HCT116 (cell line): ENCODE measurements around the gene RBM19. TPM values are rescaled to one million over a fixed set of nuclear protein-coding genes. Genes with fewer than 3 reads are reported as not detected.
"Not testable (repeated sequence)": the region's sequence is repeated elsewhere in the genome, so short reads cannot be mapped to it uniquely, and the experiment has no call there.

ENCODE experiments used
- ATAC-seq: fragments of 200-7000 bp; cut with Tn5 transposase; 2 replicates; pipeline ENCODE4 v1.9.1; 2020; ENCODE audit warnings: mild to moderate bottlenecking, moderate library complexity
- BruUV-seq: library from RNA; stranded (reverse); fragments of 400-500 nt; replicated peaks from 2 replicates; lab custom pipeline; 2021; lab: Mats Ljungman, UMichigan
- CTCF ChIA-PET: fragments of 300-600 bp; sonication (Branson Sonifier 250); formaldehyde crosslinking; loops from one replicate; lab custom pipeline; 2021; ENCODE audit warnings: antibody characterized with exemption; lab: Charles Lee
- POLR2A ChIA-PET: fragments of 300-600, 350-600 bp; sonication (Branson Sonifier 250); formaldehyde crosslinking; loops from one replicate; lab custom pipeline; 2021; ENCODE audit warnings: antibody characterized with exemption; lab: Charles Lee
- RAD21 ChIA-PET, 2 experiments: fragments of 300-600 bp; sonication (Branson Sonifier 250); formaldehyde crosslinking; loops; one replicate each; lab custom pipeline; 2023; ENCODE audit warnings: low total read pairs in 2 of 2; ENCODE audit not compliant: uncharacterized antibody in 2 of 2, unreplicated experiment in 2 of 2, low non-redundant PET in 1 of 2; lab: Charles Lee
- DNase-seq: peaks from one replicate; pipeline ENCODE4 v3.0.0-alpha.2; 2010; ENCODE audit warnings: low read depth, low spot score
- H2AFZ ChIP-seq: fragments of 200-600 bp; shearing (Covaris generic), sonication (generic); 2 replicates; pipeline ENCODE4 v1.6.1; 2017; ENCODE audit warnings: low read depth, mixed run types, mixed read lengths, antibody characterized with exemption, low read length; ENCODE audit not compliant: poor library complexity, severe bottlenecking
- H3K27ac ChIP-seq: 2 replicates; pipeline ENCODE4 v1.5.1; 2012; ENCODE audit warnings: low read depth, low read length
- H3K27me3 ChIP-seq: fragments of 200-600 bp; sonication (generic); 2 replicates; pipeline ENCODE4 v1.6.1; 2016; ENCODE audit warnings: mixed run types, low read length, mixed read lengths; ENCODE audit not compliant: insufficient read depth
- H3K36me3 ChIP-seq, 2 experiments: fragments of 200-500 bp in 1 of 2; fragments of 200-600 bp in 1 of 2; sonication (Bioruptor generic) in 1 of 2; sonication (generic) in 1 of 2; 2 replicates each; pipeline versions ENCODE4 v1.5.1 to v1.6.1; 2014 to 2016; ENCODE audit warnings: low read length in 2 of 2, inconsistent platforms in 1 of 2, mixed read lengths in 1 of 2, mixed run types in 1 of 2; ENCODE audit not compliant: insufficient read depth in 2 of 2, control insufficient read depth in 1 of 2
- H3K4me1 ChIP-seq, 2 experiments: fragments of 200-600 bp in 1 of 2; sonication (generic) in 1 of 2; 2 replicates each; pipeline versions ENCODE4 v1.5.1 to v1.6.1; 2012 to 2017; ENCODE audit warnings: low read length in 2 of 2, inconsistent platforms in 1 of 2, mild to moderate bottlenecking in 1 of 2, mixed read lengths in 1 of 2, mixed run types in 1 of 2, moderate library complexity in 1 of 2; ENCODE audit not compliant: insufficient read depth in 2 of 2, control insufficient read depth in 1 of 2
- H3K4me2 ChIP-seq: fragments of 200-600 bp; sonication (generic); 2 replicates; pipeline ENCODE4 v1.6.1; 2017; ENCODE audit warnings: mixed run types, low read length, mixed read lengths
- H3K4me3 ChIP-seq, 2 experiments: fragments of 200-600 bp in 1 of 2; sonication (generic) in 1 of 2; replicated peaks in 1 of 2; 2 replicates each; pipeline ENCODE4 v1.5.1; 2011 to 2016; ENCODE audit warnings: low read length in 2 of 2, control low read depth in 1 of 2, low read depth in 1 of 2, mild to moderate bottlenecking in 1 of 2, mixed read lengths in 1 of 2, mixed run types in 1 of 2
- H3K79me2 ChIP-seq: fragments of 200-600 bp; sonication (generic); 2 replicates; pipeline ENCODE4 v1.6.1; 2017; ENCODE audit warnings: mild to moderate bottlenecking, mixed run types, low read length, moderate library complexity, mixed read lengths; ENCODE audit not compliant: insufficient read depth
- H3K9ac ChIP-seq: fragments of 200-600 bp; sonication (generic); 2 replicates; pipeline ENCODE4 v1.6.1; 2016; ENCODE audit warnings: low read length, mixed read lengths
- H3K9me2 ChIP-seq: fragments of 200-600 bp; sonication (generic), shearing (Covaris generic); 2 replicates; pipeline ENCODE4 v1.6.1; 2017; ENCODE audit warnings: mixed run types, mild to moderate bottlenecking, moderate library complexity; ENCODE audit not compliant: insufficient read depth
- H3K9me3 ChIP-seq, 2 experiments: fragments of 200-500 bp in 1 of 2; fragments of 200-600 bp in 1 of 2; sonication (Bioruptor generic) in 1 of 2; sonication (generic) in 1 of 2; 2 replicates each; pipeline ENCODE4 v1.6.1; 2014 to 2017; ENCODE audit warnings: low read length in 2 of 2, mixed read lengths in 2 of 2, inconsistent platforms in 1 of 2, low read depth in 1 of 2, mild to moderate bottlenecking in 1 of 2, mixed run types in 1 of 2, moderate library complexity in 1 of 2; ENCODE audit not compliant: control insufficient read depth in 1 of 2, insufficient read depth in 1 of 2
- H4K20me1 ChIP-seq: fragments of 200-600 bp; sonication (generic), shearing (Covaris generic); 2 replicates; pipeline ENCODE4 v1.6.1; 2017; ENCODE audit warnings: mixed run types, mild to moderate bottlenecking, moderate library complexity; ENCODE audit not compliant: insufficient read depth
- CTCF ChIP-seq, 3 experiments: fragments of 200-600 bp in 1 of 3; sonication (generic) in 1 of 3; IDR thresholded peaks in 2 of 3; conservative IDR thresholded peaks in 1 of 3; 2 replicates each; pipeline ENCODE4 v1.5.1; 2012 to 2017; ENCODE audit warnings: low read depth in 2 of 3, low read length in 2 of 3, antibody characterized with exemption in 1 of 3, borderline replicate concordance in 1 of 3, control low read depth in 1 of 3, mild to moderate bottlenecking in 1 of 3, mixed read lengths in 1 of 3, mixed run types in 1 of 3, moderate library complexity in 1 of 3; ENCODE audit not compliant: insufficient read depth in 1 of 3
- EZH2phosphoT487 ChIP-seq: fragments of 200-600 bp; IDR thresholded peaks from 2 replicates; pipeline ENCODE4 v1.6.1; 2018; ENCODE audit warnings: antibody characterized with exemption, borderline replicate concordance
- FOSL1 ChIP-seq: IDR thresholded peaks from 2 replicates; pipeline ENCODE4 v1.6.1; 2012; ENCODE audit warnings: low read depth
- JUND ChIP-seq: IDR thresholded peaks from 2 replicates; pipeline ENCODE4 v1.6.1; 2012
- POLR2AphosphoS5 ChIP-seq: IDR thresholded peaks from 2 replicates; pipeline ENCODE4 v1.6.1; 2011; ENCODE audit warnings: mild to moderate bottlenecking, low read depth, low read length, moderate library complexity
- SIN3A ChIP-seq: IDR thresholded peaks from 2 replicates; pipeline ENCODE4 v1.6.1; 2012; ENCODE audit warnings: low read depth
- YY1 ChIP-seq: IDR thresholded peaks from 2 replicates; pipeline ENCODE4 v1.6.1; 2011; ENCODE audit warnings: low read length, low read depth, moderate library complexity, mild to moderate bottlenecking; ENCODE audit not compliant: insufficient replicate concordance; ENCODE audit errors: extremely low read depth
- ZBTB33 ChIP-seq: IDR thresholded peaks from 2 replicates; pipeline ENCODE4 v1.6.1; 2011; ENCODE audit warnings: mild to moderate bottlenecking, low read length, moderate library complexity; ENCODE audit not compliant: insufficient replicate concordance; ENCODE audit errors: extremely low read depth
- ZFX ChIP-seq: fragments of 450-650 bp; IDR thresholded peaks from 2 replicates; pipeline ENCODE4 v1.6.1; 2017
- intact Hi-C: fragments of 100-400 bp; cut with micrococcal nuclease; formaldehyde crosslinking; loops from 2 replicates; pipeline ENCODE4 v1.10.0; 2022
- total RNA-seq: library from RNA; stranded (reverse); gene quantifications from one replicate; pipeline ENCODE4 v1.2.1, GENCODE V29; 2021; ENCODE audit not compliant: unreplicated experiment

RBM19 gene
- total RNA-seq, 1 experiment from 2014 or later = 30.7 TPM

GRCh38 chr12:114000261-114000660, 34.1 kb upstream of the RBM19 start:
- H3K27ac ChIP-seq, H3K9me2 ChIP-seq, RAD21 ChIA-PET, H2AFZ ChIP-seq, CTCF ChIA-PET, H3K9me3 ChIP-seq, ATAC-seq, POLR2A ChIA-PET, H3K4me3 ChIP-seq, H3K79me2 ChIP-seq, H3K36me3 ChIP-seq, DNase-seq, H3K9ac ChIP-seq, BruUV-seq, intact Hi-C loops, H3K4me1 ChIP-seq, H3K4me2 ChIP-seq, H4K20me1 ChIP-seq: not testable (repeated sequence)
- peaks cover 75% of the 10 kb centered on the region for H3K27me3 ChIP-seq

- H3K9me2 ChIP-seq = no peaks in the 10 kb centered on the region
- H2AFZ ChIP-seq = no peak overlapping the region
- TF ChIP-seq ZBTB33 (no peak), POLR2AphosphoS5 (no peak), CTCF (IDR thresholded peaks at IDR 0.05 in 2 of 3, conservative IDR thresholded peaks at IDR 0.05 in 1 of 3; ENCODE audit: borderline replicate concordance in 1 of 3, insufficient read depth in 1 of 3, low read depth in 2 of 3, low read length in 2 of 3) (no peak), YY1 (no peak), SIN3A (no peak), EZH2phosphoT487 (no peak), JUND (no peak), FOSL1 (no peak), ZFX (no peak)
- H3K27ac ChIP-seq = no peak overlapping the region
- no peak overlapping the region for H3K9ac ChIP-seq
- CTCF ChIA-PET = no interaction called here
- RAD21 ChIA-PET = no interaction called here
- H3K4me2 ChIP-seq = no peak overlapping the region
- POLR2A ChIA-PET = no interaction called here
- no peaks in the 10 kb centered on the region for H4K20me1 ChIP-seq
- peaks cover 75% of the 10 kb centered on the region for H3K27me3 ChIP-seq
- BruUV-seq = no TSS peak
- H3K4me1 ChIP-seq = no peaks in the 10 kb centered on the region
- intact Hi-C loops = no loop called here
- no peaks in the 10 kb centered on the region for H3K36me3 ChIP-seq
- ATAC-seq (no peak), DNase-seq (no peak)
- no peak overlapping the region for H3K4me3 ChIP-seq
- no peaks in the 10 kb centered on the region for H3K9me3 ChIP-seq
- no peaks in the 10 kb centered on the region for H3K79me2 ChIP-seq
Measured at GRCh38 chr12:113997365-113997764, 31.2 kb upstream of the RBM19 start.
